K562 (cell line): ENCODE data around the gene HDHD3. TPM values are rescaled to one million over a fixed set of nuclear protein-coding genes. Genes with fewer than 3 reads are reported as not detected.
A peak's percentile ranks its signal among the peaks of the same experiment; 100 is the strongest.

Source experiments
- DMBX1 ChIP-seq: fragments of 250-450 bp; sonication (Bioruptor Pico); IDR thresholded peaks from 2 replicates; pipeline ENCODE4 v1.8.0; 2022; ENCODE audit warnings: inconsistent platforms, mild to moderate bottlenecking, moderate library complexity, borderline replicate concordance
- FOXK2 ChIP-seq, 2 experiments: fragments of 450-650 bp; IDR thresholded peaks in 1 of 2; conservative IDR thresholded peaks in 1 of 2; 2 replicates each; pipeline ENCODE4 v1.6.1; 2016; ENCODE audit warnings: low read depth in 2 of 2, mild to moderate bottlenecking in 1 of 2
- MIER1 ChIP-seq: fragments of 450-650 bp; IDR thresholded peaks from 2 replicates; pipeline ENCODE4 v1.6.1; 2016; ENCODE audit warnings: antibody characterized with exemption, mild to moderate bottlenecking, low read depth
- NBN ChIP-seq: fragments of 450-650 bp; IDR thresholded peaks from 2 replicates; pipeline ENCODE4 v1.6.1; 2016; ENCODE audit warnings: low read depth, mild to moderate bottlenecking
- POLR2AphosphoS2 ChIP-seq: IDR thresholded peaks from 2 replicates; pipeline ENCODE4 v1.6.1; 2012; ENCODE audit warnings: low read length, improper control_type of control experiment
- RBFOX2 ChIP-seq: fragments of 200-400 bp; formaldehyde crosslinking; IDR thresholded peaks from 2 replicates; pipeline ENCODE4 v1.6.1; 2017; ENCODE audit warnings: low read depth, mild to moderate bottlenecking, low read length, moderate library complexity
- RBM17 ChIP-seq: fragments of 200-400 bp; formaldehyde crosslinking; IDR thresholded peaks from 2 replicates; pipeline ENCODE4 v1.6.1; 2017; ENCODE audit warnings: low read depth, mild to moderate bottlenecking, low read length, borderline replicate concordance
- RCOR1 ChIP-seq, 2 experiments: IDR thresholded peaks; 2 replicates each; pipeline ENCODE4 v1.6.1; 2012; ENCODE audit warnings: low read depth in 2 of 2, low read length in 2 of 2, borderline replicate concordance in 1 of 2, improper control_type of control experiment in 1 of 2
- ZNF24 ChIP-seq: fragments of 450-650 bp; IDR thresholded peaks from 2 replicates; pipeline ENCODE4 v1.6.1; 2016
- ZZZ3 ChIP-seq: fragments of 450-650 bp; IDR thresholded peaks from 2 replicates; pipeline ENCODE4 v1.6.1; 2016; ENCODE audit warnings: antibody characterized with exemption, mild to moderate bottlenecking, moderate library complexity
- polyA plus RNA-seq, 8 experiments: library from polyadenylated mRNA; depleted of rRNA in 4 of 8; stranded (reverse) in 5 of 8; unstranded in 3 of 8; fragments of >200 nt; fragmentation: Nextera tagmentation in 2 of 8; fragmentation: Illumina TruSeq in 1 of 8; extraction: Ambion mirVana in 2 of 8; extraction: Trizol in 1 of 8; gene quantifications; 2 replicates each; pipeline versions ENCODE4 v1.2.1 to v1.2.3, GENCODE V29; 2011 to 2014; ENCODE audit warnings: inconsistent platforms in 1 of 8, missing spikeins in 1 of 8
- total RNA-seq, 7 experiments: library from RNA; depleted of rRNA in 6 of 7; stranded (reverse); fragments of >200 nt in 6 of 7; fragmentation: Illumina TruSeq in 2 of 7; extraction: Trizol in 2 of 7; gene quantifications; 2 replicates each; pipeline versions ENCODE4 v1.2.1 to v1.2.3, GENCODE V29; 2011 to 2021; ENCODE audit warnings: low replicate concordance in 1 of 7
- TF ChIP-seq, protein P1 (sequence below): fragments of 200-600 bp; sonication (generic); IDR thresholded peaks from one replicate; pipeline ENCODE4 v1.6.1; 2012; ENCODE audit warnings: mild to moderate bottlenecking, low read depth, low read length, inconsistent platforms
- TF ChIP-seq, protein P2 (sequence below), 2 experiments: fragments of 150-350 bp in 1 of 2; IDR thresholded peaks; 2 replicates each; pipeline ENCODE4 v1.6.1; 2012 to 2016; ENCODE audit warnings: low read depth in 2 of 2, low read length in 2 of 2, mild to moderate bottlenecking in 1 of 2, moderate library complexity in 1 of 2

Gene HDHD3
- total and polyA plus RNA-seq, 9 of the 15 experiments (the other 6 are each of a cell fraction or from before 2014, with no cell fraction given) = 1.1 to 19.1 (median 10.9) TPM

DNA sequence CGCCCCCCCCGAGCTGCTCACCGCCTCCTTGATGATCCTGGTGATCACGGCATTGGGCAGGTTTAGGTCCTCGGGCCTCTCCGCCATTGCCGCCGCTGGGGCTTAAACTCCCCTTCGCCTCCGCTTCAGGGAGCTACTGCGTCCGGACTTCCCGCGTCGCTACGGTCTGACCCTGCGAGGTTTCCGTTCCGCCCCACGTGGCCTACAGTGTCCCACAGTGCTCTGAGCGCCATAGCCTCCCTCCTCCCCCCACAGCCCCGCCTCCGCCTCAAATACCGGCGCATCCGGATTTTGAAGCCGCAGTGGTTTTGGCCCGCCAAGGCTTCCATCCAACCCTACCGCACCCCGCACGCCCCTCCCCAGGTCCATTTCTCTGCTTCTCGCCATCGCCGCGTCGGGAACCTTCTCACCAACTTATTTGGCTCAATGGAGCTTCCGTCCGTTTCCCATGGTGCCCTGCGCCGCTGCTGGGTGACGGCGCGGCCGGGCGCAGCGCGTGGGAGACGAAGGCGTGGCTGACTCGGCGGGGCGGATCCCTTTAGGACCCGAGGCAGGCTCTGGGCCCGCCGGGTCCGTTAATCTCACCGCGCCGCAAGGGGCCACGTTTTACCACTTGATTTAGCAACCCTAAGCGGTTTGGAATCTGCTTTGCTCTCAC, 33.5 kb upstream of the HDHD3 start, which contains the start of the genes C9orf43 and POLE3 (continued):
- TF ChIP-seq, protein P1, sequence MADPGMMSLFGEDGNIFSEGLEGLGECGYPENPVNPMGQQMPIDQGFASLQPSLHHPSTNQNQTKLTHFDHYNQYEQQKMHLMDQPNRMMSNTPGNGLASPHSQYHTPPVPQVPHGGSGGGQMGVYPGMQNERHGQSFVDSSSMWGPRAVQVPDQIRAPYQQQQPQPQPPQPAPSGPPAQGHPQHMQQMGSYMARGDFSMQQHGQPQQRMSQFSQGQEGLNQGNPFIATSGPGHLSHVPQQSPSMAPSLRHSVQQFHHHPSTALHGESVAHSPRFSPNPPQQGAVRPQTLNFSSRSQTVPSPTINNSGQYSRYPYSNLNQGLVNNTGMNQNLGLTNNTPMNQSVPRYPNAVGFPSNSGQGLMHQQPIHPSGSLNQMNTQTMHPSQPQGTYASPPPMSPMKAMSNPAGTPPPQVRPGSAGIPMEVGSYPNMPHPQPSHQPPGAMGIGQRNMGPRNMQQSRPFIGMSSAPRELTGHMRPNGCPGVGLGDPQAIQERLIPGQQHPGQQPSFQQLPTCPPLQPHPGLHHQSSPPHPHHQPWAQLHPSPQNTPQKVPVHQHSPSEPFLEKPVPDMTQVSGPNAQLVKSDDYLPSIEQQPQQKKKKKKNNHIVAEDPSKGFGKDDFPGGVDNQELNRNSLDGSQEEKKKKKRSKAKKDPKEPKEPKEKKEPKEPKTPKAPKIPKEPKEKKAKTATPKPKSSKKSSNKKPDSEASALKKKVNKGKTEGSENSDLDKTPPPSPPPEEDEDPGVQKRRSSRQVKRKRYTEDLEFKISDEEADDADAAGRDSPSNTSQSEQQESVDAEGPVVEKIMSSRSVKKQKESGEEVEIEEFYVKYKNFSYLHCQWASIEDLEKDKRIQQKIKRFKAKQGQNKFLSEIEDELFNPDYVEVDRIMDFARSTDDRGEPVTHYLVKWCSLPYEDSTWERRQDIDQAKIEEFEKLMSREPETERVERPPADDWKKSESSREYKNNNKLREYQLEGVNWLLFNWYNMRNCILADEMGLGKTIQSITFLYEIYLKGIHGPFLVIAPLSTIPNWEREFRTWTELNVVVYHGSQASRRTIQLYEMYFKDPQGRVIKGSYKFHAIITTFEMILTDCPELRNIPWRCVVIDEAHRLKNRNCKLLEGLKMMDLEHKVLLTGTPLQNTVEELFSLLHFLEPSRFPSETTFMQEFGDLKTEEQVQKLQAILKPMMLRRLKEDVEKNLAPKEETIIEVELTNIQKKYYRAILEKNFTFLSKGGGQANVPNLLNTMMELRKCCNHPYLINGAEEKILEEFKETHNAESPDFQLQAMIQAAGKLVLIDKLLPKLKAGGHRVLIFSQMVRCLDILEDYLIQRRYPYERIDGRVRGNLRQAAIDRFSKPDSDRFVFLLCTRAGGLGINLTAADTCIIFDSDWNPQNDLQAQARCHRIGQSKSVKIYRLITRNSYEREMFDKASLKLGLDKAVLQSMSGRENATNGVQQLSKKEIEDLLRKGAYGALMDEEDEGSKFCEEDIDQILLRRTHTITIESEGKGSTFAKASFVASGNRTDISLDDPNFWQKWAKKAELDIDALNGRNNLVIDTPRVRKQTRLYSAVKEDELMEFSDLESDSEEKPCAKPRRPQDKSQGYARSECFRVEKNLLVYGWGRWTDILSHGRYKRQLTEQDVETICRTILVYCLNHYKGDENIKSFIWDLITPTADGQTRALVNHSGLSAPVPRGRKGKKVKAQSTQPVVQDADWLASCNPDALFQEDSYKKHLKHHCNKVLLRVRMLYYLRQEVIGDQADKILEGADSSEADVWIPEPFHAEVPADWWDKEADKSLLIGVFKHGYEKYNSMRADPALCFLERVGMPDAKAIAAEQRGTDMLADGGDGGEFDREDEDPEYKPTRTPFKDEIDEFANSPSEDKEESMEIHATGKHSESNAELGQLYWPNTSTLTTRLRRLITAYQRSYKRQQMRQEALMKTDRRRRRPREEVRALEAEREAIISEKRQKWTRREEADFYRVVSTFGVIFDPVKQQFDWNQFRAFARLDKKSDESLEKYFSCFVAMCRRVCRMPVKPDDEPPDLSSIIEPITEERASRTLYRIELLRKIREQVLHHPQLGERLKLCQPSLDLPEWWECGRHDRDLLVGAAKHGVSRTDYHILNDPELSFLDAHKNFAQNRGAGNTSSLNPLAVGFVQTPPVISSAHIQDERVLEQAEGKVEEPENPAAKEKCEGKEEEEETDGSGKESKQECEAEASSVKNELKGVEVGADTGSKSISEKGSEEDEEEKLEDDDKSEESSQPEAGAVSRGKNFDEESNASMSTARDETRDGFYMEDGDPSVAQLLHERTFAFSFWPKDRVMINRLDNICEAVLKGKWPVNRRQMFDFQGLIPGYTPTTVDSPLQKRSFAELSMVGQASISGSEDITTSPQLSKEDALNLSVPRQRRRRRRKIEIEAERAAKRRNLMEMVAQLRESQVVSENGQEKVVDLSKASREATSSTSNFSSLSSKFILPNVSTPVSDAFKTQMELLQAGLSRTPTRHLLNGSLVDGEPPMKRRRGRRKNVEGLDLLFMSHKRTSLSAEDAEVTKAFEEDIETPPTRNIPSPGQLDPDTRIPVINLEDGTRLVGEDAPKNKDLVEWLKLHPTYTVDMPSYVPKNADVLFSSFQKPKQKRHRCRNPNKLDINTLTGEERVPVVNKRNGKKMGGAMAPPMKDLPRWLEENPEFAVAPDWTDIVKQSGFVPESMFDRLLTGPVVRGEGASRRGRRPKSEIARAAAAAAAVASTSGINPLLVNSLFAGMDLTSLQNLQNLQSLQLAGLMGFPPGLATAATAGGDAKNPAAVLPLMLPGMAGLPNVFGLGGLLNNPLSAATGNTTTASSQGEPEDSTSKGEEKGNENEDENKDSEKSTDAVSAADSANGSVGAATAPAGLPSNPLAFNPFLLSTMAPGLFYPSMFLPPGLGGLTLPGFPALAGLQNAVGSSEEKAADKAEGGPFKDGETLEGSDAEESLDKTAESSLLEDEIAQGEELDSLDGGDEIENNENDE = no peak
- TF ChIP-seq RBFOX2 = peak; percentile 99
- peak; percentile 92 for TF ChIP-seq NBN
- TF ChIP-seq ZZZ3 = peak; percentile 95
- peak; percentile 70 to 73; a peak in 2 of 4 replicates for TF ChIP-seq FOXK2 (conservative IDR thresholded peaks at IDR 0.05 in 1 of 2, IDR thresholded peaks at IDR 0.05 in 1 of 2; ENCODE audit: low read depth in 2 of 2)
- TF ChIP-seq POLR2AphosphoS2 = no peak
- TF ChIP-seq DMBX1 (CRISPR knock-in tag) = no peak
- TF ChIP-seq RCOR1 (IDR thresholded peaks at IDR 0.05; ENCODE audit: borderline replicate concordance in 1 of 2, low read depth in 2 of 2, low read length in 2 of 2) = peak in 1 of 2 experiments; percentile 62; a peak in 2 of 4 replicates
- peak; percentile 56; the same call in 1 of the 2 replicates for TF ChIP-seq MIER1
- TF ChIP-seq, protein P2, sequence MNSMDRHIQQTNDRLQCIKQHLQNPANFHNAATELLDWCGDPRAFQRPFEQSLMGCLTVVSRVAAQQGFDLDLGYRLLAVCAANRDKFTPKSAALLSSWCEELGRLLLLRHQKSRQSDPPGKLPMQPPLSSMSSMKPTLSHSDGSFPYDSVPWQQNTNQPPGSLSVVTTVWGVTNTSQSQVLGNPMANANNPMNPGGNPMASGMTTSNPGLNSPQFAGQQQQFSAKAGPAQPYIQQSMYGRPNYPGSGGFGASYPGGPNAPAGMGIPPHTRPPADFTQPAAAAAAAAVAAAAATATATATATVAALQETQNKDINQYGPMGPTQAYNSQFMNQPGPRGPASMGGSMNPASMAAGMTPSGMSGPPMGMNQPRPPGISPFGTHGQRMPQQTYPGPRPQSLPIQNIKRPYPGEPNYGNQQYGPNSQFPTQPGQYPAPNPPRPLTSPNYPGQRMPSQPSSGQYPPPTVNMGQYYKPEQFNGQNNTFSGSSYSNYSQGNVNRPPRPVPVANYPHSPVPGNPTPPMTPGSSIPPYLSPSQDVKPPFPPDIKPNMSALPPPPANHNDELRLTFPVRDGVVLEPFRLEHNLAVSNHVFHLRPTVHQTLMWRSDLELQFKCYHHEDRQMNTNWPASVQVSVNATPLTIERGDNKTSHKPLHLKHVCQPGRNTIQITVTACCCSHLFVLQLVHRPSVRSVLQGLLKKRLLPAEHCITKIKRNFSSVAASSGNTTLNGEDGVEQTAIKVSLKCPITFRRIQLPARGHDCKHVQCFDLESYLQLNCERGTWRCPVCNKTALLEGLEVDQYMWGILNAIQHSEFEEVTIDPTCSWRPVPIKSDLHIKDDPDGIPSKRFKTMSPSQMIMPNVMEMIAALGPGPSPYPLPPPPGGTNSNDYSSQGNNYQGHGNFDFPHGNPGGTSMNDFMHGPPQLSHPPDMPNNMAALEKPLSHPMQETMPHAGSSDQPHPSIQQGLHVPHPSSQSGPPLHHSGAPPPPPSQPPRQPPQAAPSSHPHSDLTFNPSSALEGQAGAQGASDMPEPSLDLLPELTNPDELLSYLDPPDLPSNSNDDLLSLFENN (IDR thresholded peaks at IDR 0.05; ENCODE audit: low read depth in 2 of 2, low read length in 2 of 2) = no peak
- TF ChIP-seq RBM17 = no peak
- no peak for TF ChIP-seq ZNF24
